ENCODE data around the gene TRPM2.

TRPM2 gene

DNA sequence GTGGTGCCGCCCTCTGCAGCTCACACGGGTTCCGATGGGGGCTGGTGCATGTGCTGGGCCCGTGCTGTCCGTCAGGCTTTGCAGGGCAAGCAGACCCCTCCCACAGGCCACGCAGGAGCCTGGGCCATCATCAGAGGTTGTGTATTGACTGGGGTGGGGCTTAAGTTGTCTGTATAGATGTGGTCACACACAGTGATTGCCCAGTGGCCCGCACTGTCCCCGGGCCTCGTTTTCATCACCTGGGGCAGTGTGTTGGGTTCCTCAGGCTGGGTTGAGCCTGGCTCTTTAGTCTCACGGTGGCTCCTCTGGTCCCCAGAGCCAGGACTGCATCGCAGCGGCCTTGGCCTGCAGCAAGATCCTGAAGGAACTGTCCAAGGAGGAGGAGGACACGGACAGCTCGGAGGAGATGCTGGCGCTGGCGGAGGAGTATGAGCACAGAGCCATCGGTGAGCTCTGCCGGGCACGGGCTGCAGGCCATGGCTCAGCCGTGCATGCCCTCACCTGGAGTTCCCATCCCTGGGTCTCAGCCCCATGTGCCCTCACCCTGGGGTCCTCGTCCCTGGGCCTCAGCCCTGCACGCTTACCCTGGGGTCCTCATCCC lies 44.1 kb downstream of the TRPM2 start:
- no peak overlapping the region for H2AFZ ChIP-seq (ENCODE audit: low read depth, low read length)
- H3K27ac ChIP-seq (ENCODE audit: low read length): no peak overlapping the region
- no peaks in the 10 kb centered on the region for H3K9me3 ChIP-seq (ENCODE audit: insufficient read depth, low read length, severe bottlenecking)
- no peaks in the 10 kb centered on the region for H3K4me1 ChIP-seq (ENCODE audit: insufficient read depth, low read length)
- no peaks in the 10 kb centered on the region for H3K79me2 ChIP-seq (ENCODE audit: insufficient read depth, low read length)
- no peak overlapping the region for H3K9ac ChIP-seq (ENCODE audit: low read depth, low read length)
- ATAC-seq (ENCODE audit: insufficient read depth, low read depth): no peak
- TF ChIP-seq, protein P1, sequence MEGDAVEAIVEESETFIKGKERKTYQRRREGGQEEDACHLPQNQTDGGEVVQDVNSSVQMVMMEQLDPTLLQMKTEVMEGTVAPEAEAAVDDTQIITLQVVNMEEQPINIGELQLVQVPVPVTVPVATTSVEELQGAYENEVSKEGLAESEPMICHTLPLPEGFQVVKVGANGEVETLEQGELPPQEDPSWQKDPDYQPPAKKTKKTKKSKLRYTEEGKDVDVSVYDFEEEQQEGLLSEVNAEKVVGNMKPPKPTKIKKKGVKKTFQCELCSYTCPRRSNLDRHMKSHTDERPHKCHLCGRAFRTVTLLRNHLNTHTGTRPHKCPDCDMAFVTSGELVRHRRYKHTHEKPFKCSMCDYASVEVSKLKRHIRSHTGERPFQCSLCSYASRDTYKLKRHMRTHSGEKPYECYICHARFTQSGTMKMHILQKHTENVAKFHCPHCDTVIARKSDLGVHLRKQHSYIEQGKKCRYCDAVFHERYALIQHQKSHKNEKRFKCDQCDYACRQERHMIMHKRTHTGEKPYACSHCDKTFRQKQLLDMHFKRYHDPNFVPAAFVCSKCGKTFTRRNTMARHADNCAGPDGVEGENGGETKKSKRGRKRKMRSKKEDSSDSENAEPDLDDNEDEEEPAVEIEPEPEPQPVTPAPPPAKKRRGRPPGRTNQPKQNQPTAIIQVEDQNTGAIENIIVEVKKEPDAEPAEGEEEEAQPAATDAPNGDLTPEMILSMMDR (IDR thresholded peaks at IDR 0.05; ENCODE audit: borderline replicate concordance, extremely low read depth, low read length, poor library complexity, severe bottlenecking): no peak
- no peak for TF ChIP-seq EZH2 (IDR thresholded peaks at IDR 0.05; ENCODE audit: borderline replicate concordance, low read depth, low read length, severe bottlenecking)
- DNase-seq: no peak
- no peaks in the 10 kb centered on the region for H3K36me3 ChIP-seq (ENCODE audit: insufficient read depth, low read length)
- no peaks in the 10 kb centered on the region for H3K27me3 ChIP-seq (ENCODE audit: insufficient read depth, low read length, poor library complexity)
- no peak overlapping the region for H3K4me3 ChIP-seq (ENCODE audit: low read depth in 1 of 2, low read length in 2 of 2)
- no peak overlapping the region for H3K4me2 ChIP-seq (ENCODE audit: insufficient read depth, low read length)
- no peaks in the 10 kb centered on the region; the same call in 1 of the 2 replicates for H4K20me1 ChIP-seq (ENCODE audit: insufficient read depth, low read length)

DNA sequence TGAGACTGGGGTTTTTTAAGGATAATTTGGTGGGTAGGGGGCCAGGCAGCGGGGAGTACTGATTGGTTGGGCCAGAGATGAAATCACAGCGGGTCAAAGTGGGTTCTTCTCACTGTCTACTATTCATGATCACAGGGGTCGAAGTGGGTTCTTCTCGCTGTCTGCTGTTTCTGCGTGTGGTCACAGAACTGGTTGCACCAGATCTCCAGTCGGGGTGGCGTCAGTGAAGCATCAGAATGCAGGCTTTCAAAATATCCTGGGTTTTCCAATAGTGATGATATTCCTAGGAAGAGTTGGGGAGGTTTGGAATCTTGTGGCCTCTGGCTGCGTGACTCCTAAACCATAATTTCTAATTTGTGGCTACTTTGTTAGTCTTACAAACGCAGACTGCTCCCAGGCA lies 45.1 kb downstream of the TRPM2 start:
- Histone ChIP-seq H3K4me1 (ENCODE audit: insufficient read depth, low read length) (no peaks in the 10 kb centered on the region), H3K27ac (ENCODE audit: low read length) (no peak overlapping the region), H3K36me3 (ENCODE audit: insufficient read depth, low read length) (no peaks in the 10 kb centered on the region), H3K27me3 (ENCODE audit: insufficient read depth, low read length, poor library complexity) (no peaks in the 10 kb centered on the region), H2AFZ (ENCODE audit: low read depth, low read length) (no peak overlapping the region), H3K79me2 (ENCODE audit: insufficient read depth, low read length) (no peaks in the 10 kb centered on the region), H3K4me2 (ENCODE audit: insufficient read depth, low read length) (no peak overlapping the region), H3K9me3 (ENCODE audit: insufficient read depth, low read length, severe bottlenecking) (peaks cover 3% of the 10 kb centered on the region), H3K4me3 (ENCODE audit: low read depth in 1 of 2, low read length in 2 of 2) (no peak overlapping the region), H4K20me1 (ENCODE audit: insufficient read depth, low read length) (no peaks in the 10 kb centered on the region; the same call in 1 of the 2 replicates), H3K9ac (ENCODE audit: low read depth, low read length) (no peak overlapping the region)
- no peak for TF ChIP-seq EZH2 (IDR thresholded peaks at IDR 0.05; ENCODE audit: borderline replicate concordance, low read depth, low read length, severe bottlenecking)
- TF ChIP-seq, protein P1 (IDR thresholded peaks at IDR 0.05; ENCODE audit: borderline replicate concordance, extremely low read depth, low read length, poor library complexity, severe bottlenecking): no peak
- no peak for DNase-seq
- no peak for ATAC-seq (ENCODE audit: insufficient read depth, low read depth)

DNA sequence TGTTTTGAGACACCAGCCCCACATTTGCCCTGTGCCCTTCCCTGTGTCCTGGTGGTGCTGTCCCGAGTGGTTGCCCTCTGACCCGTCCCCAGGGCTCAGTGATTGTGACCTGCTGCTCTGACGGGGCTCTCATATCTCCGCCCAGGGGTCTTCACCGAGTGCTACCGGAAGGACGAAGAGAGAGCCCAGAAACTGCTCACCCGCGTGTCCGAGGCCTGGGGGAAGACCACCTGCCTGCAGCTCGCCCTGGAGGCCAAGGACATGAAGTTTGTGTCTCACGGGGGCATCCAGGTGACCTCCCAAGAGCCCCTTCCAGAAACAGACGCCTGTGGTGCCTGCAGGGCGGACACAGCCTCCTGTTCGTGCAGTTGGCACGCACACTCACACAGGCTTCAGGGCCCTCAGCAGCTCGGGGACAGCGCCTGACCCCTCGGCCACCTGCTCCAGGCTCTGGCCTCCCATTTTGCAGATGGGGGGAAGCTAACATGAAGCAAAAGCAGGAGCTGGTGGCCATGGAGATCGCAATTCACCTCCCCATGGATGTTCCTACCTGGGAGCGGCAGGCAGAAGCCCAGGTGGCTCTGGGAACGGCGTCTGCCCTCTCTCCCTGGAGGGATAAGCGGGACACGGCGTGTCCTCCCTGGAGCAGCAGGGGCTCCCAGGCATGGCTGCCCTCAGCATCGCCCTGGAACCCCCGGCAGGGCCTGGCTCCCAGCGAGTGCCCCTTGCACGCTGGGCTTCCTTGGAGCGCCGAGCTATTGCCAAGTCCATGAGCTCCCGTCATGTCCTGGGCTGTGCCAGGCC lies 45.9 kb downstream of the TRPM2 start:
- H3K4me1 ChIP-seq (ENCODE audit: insufficient read depth, low read length): no peaks in the 10 kb centered on the region
- peaks cover 5% of the 10 kb centered on the region for H3K9me3 ChIP-seq (ENCODE audit: insufficient read depth, low read length, severe bottlenecking)
- TF ChIP-seq, protein P1 (IDR thresholded peaks at IDR 0.05; ENCODE audit: borderline replicate concordance, extremely low read depth, low read length, poor library complexity, severe bottlenecking): no peak
- TF ChIP-seq EZH2 (IDR thresholded peaks at IDR 0.05; ENCODE audit: borderline replicate concordance, low read depth, low read length, severe bottlenecking): no peak
- H3K79me2 ChIP-seq (ENCODE audit: insufficient read depth, low read length): no peaks in the 10 kb centered on the region
- no peak for DNase-seq
- H2AFZ ChIP-seq (ENCODE audit: low read depth, low read length): no peak overlapping the region
- no peaks in the 10 kb centered on the region; the same call in 1 of the 2 replicates for H4K20me1 ChIP-seq (ENCODE audit: insufficient read depth, low read length)
- ATAC-seq (ENCODE audit: insufficient read depth, low read depth): no peak
- H3K4me3 ChIP-seq (ENCODE audit: low read depth in 1 of 2, low read length in 2 of 2): no peak overlapping the region
- no peak overlapping the region for H3K27ac ChIP-seq (ENCODE audit: low read length)
- no peaks in the 10 kb centered on the region for H3K36me3 ChIP-seq (ENCODE audit: insufficient read depth, low read length)
- H3K9ac ChIP-seq (ENCODE audit: low read depth, low read length): no peak overlapping the region
- no peak overlapping the region for H3K4me2 ChIP-seq (ENCODE audit: insufficient read depth, low read length)
- H3K27me3 ChIP-seq (ENCODE audit: insufficient read depth, low read length, poor library complexity): no peaks in the 10 kb centered on the region

Measured in DND-41 (cell line).